VCaP (cell line): ENCODE results near the gene NOXO1.
A peak's percentile ranks its signal among the peaks of the same experiment; 100 is the strongest.

Source experiments
- H3K27ac ChIP-seq: fragments of 450-650 bp; 2 replicates; pipeline ENCODE4 v1.5.1; 2017
- CTCF ChIP-seq: fragments of 450-650 bp; conservative IDR thresholded peaks from 2 replicates; pipeline ENCODE4 v1.5.1; 2017; ENCODE audit warnings: mild to moderate bottlenecking, moderate library complexity

NOXO1 gene

GRCh38 chr16:1965396-1966001, 15.8 kb downstream of the NOXO1 start:
- peak overlapping the region; percentile 84 for H3K27ac ChIP-seq
- no peak for TF ChIP-seq CTCF

GRCh38 chr16:1964506-1965395, 16.5 kb downstream of the NOXO1 start, which contains the start of gene RPS2:
TSS of gene RPS2 (minus strand) at chr16:1964826. CDS start at chr16:1964625, 201 bp downstream.
- TF ChIP-seq CTCF, result no peak
- peak within 1 kb of the TSS; percentile 84 for H3K27ac ChIP-seq

GRCh38 chr16:1963806-1964505, 17.3 kb downstream of the NOXO1 start:
- TF ChIP-seq CTCF, result no peak
- H3K27ac ChIP-seq, result peak overlapping the region; percentile 84

- peak overlapping the region; percentile 84 for H3K27ac ChIP-seq
Observed at GRCh38 chr16:1962161-1963153, 18.8 kb downstream of the NOXO1 start.

DNA sequence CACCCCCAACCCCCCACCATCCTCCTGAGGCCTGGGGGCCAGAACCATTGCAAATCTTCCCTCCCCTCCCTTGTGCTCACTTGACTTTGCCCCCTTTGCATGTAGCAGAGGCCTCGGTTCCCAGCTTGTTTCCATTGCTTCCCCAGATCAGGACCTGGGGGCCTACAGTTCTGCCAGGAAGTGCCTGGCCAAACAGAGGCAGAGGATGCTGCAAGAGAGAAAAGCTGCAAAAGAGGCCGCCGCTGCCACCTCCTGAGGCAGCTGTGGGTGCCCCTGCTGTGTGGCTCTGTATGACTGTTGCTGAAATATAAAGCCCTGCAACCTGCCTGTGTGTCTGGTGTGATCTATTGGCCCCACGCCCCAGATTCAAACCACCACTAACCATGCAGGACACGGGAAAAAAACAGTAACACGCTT, 19.6 kb downstream of the NOXO1 start:
- TF ChIP-seq CTCF, result no peak
- peak overlapping the region; percentile 84 for H3K27ac ChIP-seq

GRCh38 chr16:1960665-1961630, 20.3 kb downstream of the NOXO1 start:
- no peak for TF ChIP-seq CTCF
- H3K27ac ChIP-seq, result peak overlapping the region; percentile 84
